Fibroblast of pulmonary artery (primary cell): ENCODE results near the gene HS3ST2.
"Not testable (repeated sequence)": the region's sequence is repeated elsewhere in the genome, so short reads cannot be mapped to it uniquely, and the experiment has no call there.

Experiments
- DNase-seq: peaks from one replicate; pipeline ENCODE4 v3.0.0-alpha.2; 2010; ENCODE audit warnings: low read depth
- H3K4me3 ChIP-seq: replicated peaks from 2 replicates; pipeline ENCODE4 v1.5.1; 2011; ENCODE audit warnings: low read depth, mild to moderate bottlenecking, control low read depth, low read length, moderate library complexity
- CTCF ChIP-seq: IDR thresholded peaks from 2 replicates; pipeline ENCODE4 v1.5.1; 2011; ENCODE audit warnings: mild to moderate bottlenecking, control low read depth, low read length, inconsistent platforms; ENCODE audit errors: missing control alignments

The HS3ST2 gene

DNA sequence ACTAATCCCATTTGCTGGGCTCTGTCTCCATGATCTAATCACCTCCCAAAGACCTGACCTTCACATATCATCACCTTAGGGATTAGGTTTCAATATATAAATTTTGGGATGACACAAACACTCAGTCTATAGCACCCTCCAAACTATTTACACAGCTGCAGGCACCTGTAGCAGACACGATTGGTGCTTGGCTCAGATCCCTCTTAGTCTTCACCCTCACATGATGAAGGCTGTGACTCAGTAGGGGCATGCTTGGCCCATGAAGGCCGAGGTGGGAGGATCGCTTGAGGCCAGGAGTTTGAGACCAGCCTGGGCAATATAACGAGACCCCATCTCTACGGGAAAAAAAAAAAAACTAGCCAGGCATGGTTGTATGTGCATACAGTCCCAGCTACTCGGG lies 73.5 kb downstream of the HS3ST2 start:
- no peak for TF ChIP-seq CTCF
- no peak overlapping the region for H3K4me3 ChIP-seq
- no peak for DNase-seq

DNA sequence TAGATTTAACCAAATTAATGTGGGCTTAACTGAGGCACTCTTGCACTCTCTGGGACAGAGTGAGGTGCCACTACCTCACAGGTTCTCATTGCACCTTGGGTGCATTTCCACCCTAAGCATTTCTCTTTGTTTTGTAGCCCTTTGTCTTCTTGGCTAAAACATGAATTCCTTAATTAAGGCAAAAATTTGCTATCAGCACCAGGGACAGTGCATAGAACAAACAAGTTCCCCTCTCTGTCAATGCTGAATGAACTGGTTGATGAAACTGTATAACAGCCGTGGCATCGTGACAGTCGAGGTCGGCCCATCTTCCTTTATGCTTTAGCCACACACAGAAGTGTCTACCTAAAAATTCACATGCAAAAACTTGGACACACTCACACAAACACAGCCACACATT lies 74.8 kb downstream of the HS3ST2 start:
- no peak overlapping the region for H3K4me3 ChIP-seq
- DNase-seq: no peak
- TF ChIP-seq CTCF: no peak

GRCh38 chr16:22890976-22891375 lies 77.0 kb downstream of the HS3ST2 start:
- no peak for DNase-seq
- H3K4me3 ChIP-seq: no peak overlapping the region
- TF ChIP-seq CTCF: no peak

DNA sequence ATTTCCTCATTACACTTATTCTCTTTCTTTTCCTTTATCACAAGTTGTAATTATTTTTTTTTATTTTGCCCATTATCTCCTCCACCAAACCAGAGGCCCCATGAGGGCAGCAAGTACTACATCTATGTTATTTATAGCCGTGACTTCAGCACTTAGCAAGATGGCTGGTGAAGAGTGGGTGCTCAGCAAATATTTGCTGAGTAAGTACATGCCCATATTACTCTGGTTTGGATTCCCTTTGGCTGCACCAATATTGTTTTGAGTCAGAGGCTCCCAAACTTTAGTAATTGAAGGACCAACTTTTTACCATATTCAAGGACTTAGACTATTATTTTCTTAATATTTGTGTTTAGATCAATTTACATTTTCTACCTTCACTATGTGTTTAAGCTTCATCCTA lies 83.2 kb downstream of the HS3ST2 start:
- H3K4me3 ChIP-seq: no peak overlapping the region
- DNase-seq: no peak
- TF ChIP-seq CTCF: no peak

GRCh38 chr16:22898131-22898530 lies 84.2 kb downstream of the HS3ST2 start:
- no peak for DNase-seq
- TF ChIP-seq CTCF: no peak
- H3K4me3 ChIP-seq: no peak overlapping the region

DNA sequence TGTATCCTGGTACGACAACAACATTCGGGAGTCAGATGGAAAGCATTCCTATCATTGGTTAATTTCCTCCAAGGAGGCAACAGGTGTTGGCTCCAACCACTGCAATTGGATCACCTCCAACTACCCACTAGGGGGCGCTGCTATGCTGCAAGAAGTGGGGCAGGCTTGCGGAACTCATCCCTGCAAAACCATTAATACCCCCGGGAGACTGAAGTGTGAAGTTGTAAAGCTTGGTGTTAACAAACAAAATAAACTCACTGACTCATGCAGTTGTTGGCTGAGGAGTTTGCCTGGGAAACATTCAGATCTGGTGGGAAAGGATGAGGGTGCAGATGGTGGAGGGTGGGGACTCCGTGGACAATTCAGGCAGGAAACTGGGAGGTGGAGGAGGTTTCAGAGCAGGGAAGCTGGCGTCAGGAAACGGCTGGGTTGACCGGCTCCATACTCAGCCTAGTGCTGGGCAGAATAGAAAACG lies 84.9 kb downstream of the HS3ST2 start:
- peak; percentile 67 for DNase-seq
- peak; percentile 67 for TF ChIP-seq CTCF
- H3K4me3 ChIP-seq: no peak overlapping the region

GRCh38 chr16:22899567-22899966 lies 85.6 kb downstream of the HS3ST2 start:
- not testable (repeated sequence) for H3K4me3 ChIP-seq, DNase-seq
